ENCODE data around the gene ZGRF1.
A peak's percentile ranks its signal among the peaks of the same experiment; 100 is the strongest.
"Not testable (repeated sequence)": the region's sequence is repeated elsewhere in the genome, so short reads cannot be mapped to it uniquely, and the experiment has no call there.

ZGRF1 gene

GRCh38 chr4:112636688-112637551, at the start of gene ZGRF1, which contains the start of gene LARP7:
TSS of gene ZGRF1 (minus strand) at chr4:112636909. CDS start at chr4:112633176, 3,733 bp downstream.
TSS of gene LARP7 (plus strand) at chr4:112637143. CDS start at chr4:112644670, 7,527 bp downstream.
- peak; percentile 95 for DNase-seq (ENCODE audit: low read depth)

GRCh38 chr4:112680996-112681395, 44.3 kb upstream of the ZGRF1 start:
- no peak for DNase-seq (ENCODE audit: low read depth)

GRCh38 chr4:112677519-112678091, 40.9 kb upstream of the ZGRF1 start:
- DNase-seq (ENCODE audit: low read depth) = no peak

GRCh38 chr4:112674376-112674775, 37.7 kb upstream of the ZGRF1 start:
- no peak for DNase-seq (ENCODE audit: low read depth)

GRCh38 chr4:112673686-112674085, 37.0 kb upstream of the ZGRF1 start:
- DNase-seq (ENCODE audit: low read depth) = no peak

- DNase-seq (ENCODE audit: low read depth) = no peak
These were observed 36.4 kb upstream of the ZGRF1 start for GRCh38 chr4:112673076-112673475.

- no peak for DNase-seq (ENCODE audit: low read depth)
These were observed 31.4 kb upstream of the ZGRF1 start for GRCh38 chr4:112668131-112668530.

- DNase-seq (ENCODE audit: low read depth) = no peak
These were observed 27.9 kb upstream of the ZGRF1 start for GRCh38 chr4:112664611-112665010.

GRCh38 chr4:112656115-112656514, 19.4 kb upstream of the ZGRF1 start:
- not testable (repeated sequence) for DNase-seq (ENCODE audit: low read depth)

GRCh38 chr4:112655270-112655669, 18.6 kb upstream of the ZGRF1 start:
- no peak for DNase-seq (ENCODE audit: low read depth)

- DNase-seq (ENCODE audit: low read depth) = no peak
These were observed 15.5 kb upstream of the ZGRF1 start for GRCh38 chr4:112652216-112652615.

- no peak for DNase-seq (ENCODE audit: low read depth)
These were observed 14.9 kb upstream of the ZGRF1 start for GRCh38 chr4:112651641-112652040.

GRCh38 chr4:112650332-112650731, 13.6 kb upstream of the ZGRF1 start:
- DNase-seq (ENCODE audit: low read depth) = no peak

- no peak for DNase-seq (ENCODE audit: low read depth)
These were observed 12.3 kb upstream of the ZGRF1 start for GRCh38 chr4:112649055-112649408.

- no peak for DNase-seq (ENCODE audit: low read depth)
These were observed 11.8 kb upstream of the ZGRF1 start for GRCh38 chr4:112648263-112649054.

GRCh38 chr4:112647785-112648184, 11.1 kb upstream of the ZGRF1 start:
- no peak for DNase-seq (ENCODE audit: low read depth)

- DNase-seq (ENCODE audit: low read depth) = no peak
These were observed 10.2 kb upstream of the ZGRF1 start for GRCh38 chr4:112646632-112647537.

- DNase-seq (ENCODE audit: low read depth) = no peak
These were observed 9.0 kb upstream of the ZGRF1 start for GRCh38 chr4:112645541-112646329.

GRCh38 chr4:112644595-112645535, 8.2 kb upstream of the ZGRF1 start:
- not testable (repeated sequence) for DNase-seq (ENCODE audit: low read depth)

GRCh38 chr4:112642526-112642925, 5.8 kb upstream of the ZGRF1 start:
- DNase-seq (ENCODE audit: low read depth) = no peak
